Measurements from ENCODE around the gene WARS2.

WARS2 gene

GRCh38 chr1:118998171-118998570 lies 142.3 kb downstream of the WARS2 start:
- no peak for DNase-seq (ENCODE audit: low spot score)

GRCh38 chr1:118997225-118997624 lies 143.2 kb downstream of the WARS2 start:
- no peak for DNase-seq (ENCODE audit: low spot score)

DNA sequence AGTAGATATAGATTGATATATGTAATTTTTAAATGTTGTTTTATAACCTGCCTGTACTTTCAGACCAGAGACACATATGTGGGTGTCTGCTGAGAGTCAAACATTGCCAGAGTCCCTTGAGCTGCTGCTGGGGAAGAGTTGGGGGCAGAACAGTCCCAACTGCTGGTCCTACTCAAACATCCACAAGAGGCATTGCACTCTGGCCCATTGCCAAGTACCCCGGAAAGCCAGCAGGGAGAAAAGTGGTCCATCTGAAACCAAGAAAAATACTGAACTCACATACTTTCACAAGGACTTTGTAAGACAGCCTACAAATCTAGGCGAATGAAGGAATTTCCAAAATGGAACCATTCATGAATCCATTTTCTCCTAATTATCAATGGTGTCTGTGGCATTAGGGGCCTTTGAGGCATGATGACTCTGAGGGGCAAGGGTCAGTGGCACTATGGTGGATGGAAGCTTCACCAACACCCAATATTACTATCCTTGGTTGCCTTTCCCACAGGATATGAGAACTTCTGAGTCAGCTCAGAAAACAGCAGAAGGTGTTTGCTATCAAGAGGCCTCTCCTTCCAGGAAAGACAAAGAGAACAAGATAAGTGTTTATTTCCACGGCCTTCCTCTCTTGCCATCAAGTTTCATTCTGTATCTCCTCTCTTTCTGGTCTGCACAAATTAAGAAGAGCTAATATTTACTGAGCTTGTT lies 145.0 kb downstream of the WARS2 start:
- DNase-seq (ENCODE audit: low spot score), result no peak

DNA sequence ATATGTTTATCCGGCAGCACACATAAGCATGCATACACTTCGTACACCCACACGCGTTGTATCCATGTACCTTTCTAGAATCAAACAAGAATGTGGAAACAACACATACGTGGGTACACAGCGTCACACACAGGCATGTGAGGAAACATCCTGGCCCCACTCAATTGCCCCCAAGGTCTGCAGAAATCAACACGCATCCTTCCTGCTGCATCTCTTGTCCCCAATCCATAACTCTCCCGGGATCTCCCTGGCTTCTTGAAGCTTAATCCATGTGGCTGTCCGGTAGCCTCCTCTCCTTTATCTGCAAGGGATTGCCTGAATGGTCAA lies 146.8 kb downstream of the WARS2 start:
- DNase-seq (ENCODE audit: low spot score), result no peak

DNA sequence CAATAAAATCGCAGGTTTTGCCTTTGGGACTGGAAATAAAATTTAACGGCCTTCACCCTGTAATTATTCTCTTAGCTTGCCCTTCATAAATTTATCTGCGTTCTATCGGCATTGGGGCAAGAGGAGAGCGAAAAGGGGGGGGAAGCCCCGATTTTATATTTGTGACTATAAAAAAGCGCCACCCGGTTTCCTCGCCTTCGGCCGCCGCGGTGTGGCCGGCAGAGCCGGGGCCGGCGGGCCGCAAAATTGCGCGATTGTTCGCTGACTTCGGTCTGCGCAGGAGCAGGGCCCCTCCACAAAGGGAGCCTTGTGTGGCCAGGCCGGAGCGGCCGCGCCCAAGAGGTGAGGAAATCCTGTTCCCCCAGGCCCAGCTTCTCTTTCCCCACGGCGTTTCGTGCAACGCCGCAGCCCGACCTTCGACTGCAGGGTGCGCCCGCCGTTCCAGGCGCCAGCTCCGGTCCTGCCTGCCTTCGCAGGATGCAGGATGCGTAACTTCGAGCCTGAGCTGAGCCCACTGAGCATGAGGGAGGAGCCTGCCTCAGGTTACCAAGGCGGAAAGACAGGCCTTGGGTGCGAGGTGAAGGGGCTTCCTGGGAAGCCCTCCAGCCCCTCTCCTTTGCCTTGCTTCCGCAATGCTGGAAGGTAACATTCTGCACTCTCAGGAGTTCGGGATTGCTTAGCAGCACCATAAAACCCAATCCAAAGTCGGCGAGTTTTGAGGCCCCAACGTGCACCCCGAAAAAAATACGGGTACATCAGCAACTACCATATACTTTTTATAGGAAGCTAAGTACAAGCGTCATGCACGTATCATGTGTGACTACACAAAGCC lies 147.4 kb downstream of the WARS2 start:
- DNase-seq (ENCODE audit: low spot score), result no peak

DNA sequence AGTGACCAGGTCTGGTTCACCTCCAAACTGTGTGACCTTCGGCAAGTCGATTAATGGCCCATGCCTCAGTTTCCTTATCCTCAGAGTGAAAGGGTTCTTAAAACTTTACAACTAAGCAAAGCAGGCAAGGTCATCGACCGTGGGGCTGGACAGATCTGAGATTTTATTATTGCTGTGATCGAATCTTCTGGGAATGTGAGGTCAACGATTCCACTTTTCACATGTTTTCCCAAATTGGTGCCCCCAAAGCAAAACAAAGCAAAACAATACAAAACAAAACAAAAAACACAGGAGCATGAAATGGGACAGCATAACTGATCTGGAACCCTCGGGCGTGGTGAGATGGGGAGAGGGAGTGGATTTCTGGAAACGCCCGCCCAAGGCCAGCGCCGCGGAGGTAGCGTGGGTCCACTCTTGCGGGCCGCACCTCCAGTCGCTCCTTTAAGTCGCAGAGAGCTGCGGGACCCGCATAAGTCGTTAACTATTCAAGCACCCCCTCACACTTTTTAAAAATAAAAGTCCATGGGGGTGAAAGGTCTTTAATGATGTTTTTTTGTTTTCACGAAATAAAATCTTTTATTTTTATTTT lies 148.1 kb downstream of the WARS2 start:
- no peak for DNase-seq (ENCODE audit: low spot score)

DNA sequence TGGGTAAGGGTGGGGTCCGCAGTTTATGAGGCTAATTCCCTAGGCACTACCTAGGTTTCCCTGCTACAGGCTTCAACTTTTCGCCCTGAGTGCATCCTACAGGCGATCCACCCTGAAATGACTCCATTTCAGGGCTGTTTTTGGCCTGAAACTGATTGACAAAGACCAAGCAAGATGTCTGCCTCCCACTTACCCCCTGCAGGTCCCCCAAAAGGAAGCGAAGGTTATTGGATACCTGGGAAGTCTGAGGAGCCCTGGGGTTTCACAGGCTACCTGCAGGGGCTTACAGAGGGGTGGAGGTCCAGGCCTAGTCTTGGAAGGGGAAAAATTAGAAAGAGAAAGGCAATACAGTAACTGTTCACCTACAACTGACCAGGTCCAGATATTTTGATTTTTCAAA lies 149.0 kb downstream of the WARS2 start:
- no peak for DNase-seq (ENCODE audit: low spot score)

DNA sequence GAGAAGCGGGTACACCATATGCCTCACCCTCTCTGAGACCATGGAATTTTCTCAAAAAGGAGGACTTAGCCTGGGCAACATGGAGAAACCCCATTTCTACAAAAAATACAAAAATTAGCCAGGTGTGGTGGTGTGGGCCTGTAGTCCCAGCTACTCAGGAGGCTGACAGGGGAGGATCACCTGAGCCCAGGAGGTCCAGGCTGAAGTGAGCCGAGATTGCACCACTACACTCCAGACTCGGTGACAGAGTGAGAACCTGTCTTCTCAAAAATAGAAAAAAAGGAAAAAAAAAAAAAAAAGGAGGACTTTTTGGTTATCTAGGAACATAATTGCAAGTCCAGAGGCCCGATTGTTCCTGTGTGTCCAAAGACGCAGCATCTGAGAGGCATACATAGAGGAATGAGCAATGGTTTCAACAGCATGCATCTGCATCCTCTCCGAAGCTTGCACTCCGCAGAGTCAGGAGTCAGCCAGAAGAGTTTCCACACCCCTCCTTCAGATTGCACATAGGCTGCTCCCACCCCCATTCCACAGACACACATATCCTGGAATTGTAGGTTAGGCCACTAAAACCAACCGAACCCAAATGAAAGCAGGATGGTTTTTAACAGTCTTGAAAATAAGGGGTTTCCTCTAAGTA lies 149.8 kb downstream of the WARS2 start:
- DNase-seq (ENCODE audit: low spot score), result no peak

GRCh38 chr1:118989878-118990378 lies 150.5 kb downstream of the WARS2 start:
- no peak for DNase-seq (ENCODE audit: low spot score)

- no peak for DNase-seq (ENCODE audit: low spot score)
Measured at GRCh38 chr1:118989006-118989815, 151.2 kb downstream of the WARS2 start.

- DNase-seq (ENCODE audit: low spot score), result no peak
Measured at GRCh38 chr1:118988186-118989005, 152.1 kb downstream of the WARS2 start, which contains the start of gene TBX15. Gene TBX15, minus strand, starts transcription at chr1:118988343. Its CDS starts 548 bp downstream, at chr1:118987795.

DNA sequence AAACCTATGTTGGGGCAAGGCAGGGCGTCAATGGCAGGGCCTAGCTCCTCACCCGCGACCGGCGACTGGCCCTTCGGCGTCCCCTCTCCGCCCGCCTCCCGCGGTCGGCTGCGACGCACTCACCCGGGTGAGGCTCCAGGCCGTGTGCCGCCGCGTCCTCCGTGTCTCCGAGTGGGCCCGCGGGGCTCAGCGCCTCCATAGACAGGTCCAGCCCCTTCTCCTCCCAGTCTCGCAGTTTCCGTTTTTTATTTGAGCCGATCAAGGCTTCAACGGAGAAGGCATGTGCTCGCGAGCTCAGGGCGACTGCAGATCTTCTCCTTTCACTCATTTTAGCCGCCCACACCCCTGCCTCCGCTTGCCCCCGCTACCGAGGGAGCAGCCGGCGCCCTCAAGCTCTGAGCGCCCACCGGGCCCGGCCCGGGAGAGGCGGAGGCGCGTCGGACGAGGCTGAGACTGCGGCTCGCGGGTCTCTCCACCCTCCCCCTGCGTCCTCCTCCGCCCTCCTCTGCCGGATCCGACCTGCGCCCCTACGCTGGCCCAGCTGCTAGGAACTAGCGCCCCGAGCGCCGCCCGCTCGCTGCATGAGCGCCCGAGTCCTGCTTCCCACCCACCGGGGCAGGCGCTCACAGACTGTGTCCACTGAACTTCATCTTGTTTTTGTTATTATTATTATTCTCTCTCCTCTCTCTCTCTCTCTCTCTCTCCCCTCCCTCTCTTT lies 152.8 kb downstream of the WARS2 start:
- DNase-seq (ENCODE audit: low spot score), result no peak

- no peak for DNase-seq (ENCODE audit: low spot score)
Measured at GRCh38 chr1:118986555-118987467, 153.6 kb downstream of the WARS2 start.

GRCh38 chr1:118985640-118986554 lies 154.6 kb downstream of the WARS2 start:
- no peak for DNase-seq (ENCODE audit: low spot score)

DNA sequence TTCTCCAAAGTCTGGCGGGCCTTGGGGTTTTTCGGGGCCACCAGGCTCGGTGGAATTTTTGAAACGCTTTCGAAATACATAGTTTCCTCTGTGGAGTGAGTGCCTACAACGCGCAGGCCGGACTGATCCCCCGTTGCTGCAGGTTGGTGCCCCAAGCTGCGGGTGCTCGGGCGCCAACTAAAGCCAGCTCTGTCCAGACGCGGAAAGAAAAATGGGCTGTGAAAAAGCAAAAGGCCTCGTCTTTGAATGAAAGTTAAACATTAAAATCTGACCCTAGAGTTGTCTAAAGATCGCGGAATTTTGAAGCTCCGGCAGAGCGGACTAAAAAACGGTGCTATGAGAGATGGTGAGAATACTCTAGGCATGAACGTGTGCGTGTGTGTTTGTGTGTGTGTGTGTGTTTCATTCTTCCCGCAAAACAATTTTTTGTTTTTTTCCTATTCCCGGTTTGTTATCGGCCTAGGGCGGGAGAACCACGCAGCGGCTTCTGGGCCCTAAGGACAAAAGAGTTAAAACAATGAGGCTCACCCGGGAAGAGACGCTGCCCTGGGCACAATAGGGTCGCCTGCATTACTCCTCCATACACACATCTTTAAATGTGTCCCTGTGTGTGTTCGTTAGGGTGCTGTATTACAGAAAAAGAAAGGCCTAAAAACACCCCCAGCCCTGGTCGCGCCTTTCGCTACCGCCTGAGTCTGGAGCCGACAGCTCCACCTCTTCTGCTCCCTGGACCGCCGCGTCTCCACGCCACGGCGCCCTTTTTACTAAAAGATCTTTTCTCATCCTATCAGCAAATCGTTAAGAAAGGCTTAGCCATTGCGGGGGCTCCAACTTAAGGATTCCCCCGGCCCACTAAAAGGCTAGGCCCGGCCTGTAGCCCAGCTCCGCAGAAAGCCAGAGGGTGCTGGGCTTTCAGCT lies 155.5 kb downstream of the WARS2 start:
- DNase-seq (ENCODE audit: low spot score), result no peak

- no peak for DNase-seq (ENCODE audit: low spot score)
Measured at GRCh38 chr1:118984086-118984721, 156.2 kb downstream of the WARS2 start.
